GM21825 (cell line): ENCODE measurements around the gene GABRB1.

Source experiments
- ATAC-seq: cut with Tn5 transposase; IDR thresholded peaks from one replicate; pipeline ENCODE4 v1.9.1; 2021; ENCODE audit warnings: mild to moderate bottlenecking, moderate library complexity; ENCODE audit not compliant: unreplicated experiment

Gene GABRB1

GRCh38 chr4:47463235-47463956, 432.0 kb downstream of the GABRB1 start, which contains the start of gene COMMD8:
Gene COMMD8 (minus strand): TSS chr4:47463702. CDS start chr4:47463651, 51 bp downstream.
- peak; percentile 94 for ATAC-seq

GRCh38 chr4:47465004-47465403, 433.6 kb downstream of the GABRB1 start:
- ATAC-seq = peak; percentile 27

GRCh38 chr4:47466056-47466785, 434.9 kb downstream of the GABRB1 start:
- ATAC-seq = no peak

- ATAC-seq = no peak
These were observed 437.5 kb downstream of the GABRB1 start for GRCh38 chr4:47468706-47469365.

GRCh38 chr4:47469951-47470350, 438.6 kb downstream of the GABRB1 start:
- no peak for ATAC-seq

DNA sequence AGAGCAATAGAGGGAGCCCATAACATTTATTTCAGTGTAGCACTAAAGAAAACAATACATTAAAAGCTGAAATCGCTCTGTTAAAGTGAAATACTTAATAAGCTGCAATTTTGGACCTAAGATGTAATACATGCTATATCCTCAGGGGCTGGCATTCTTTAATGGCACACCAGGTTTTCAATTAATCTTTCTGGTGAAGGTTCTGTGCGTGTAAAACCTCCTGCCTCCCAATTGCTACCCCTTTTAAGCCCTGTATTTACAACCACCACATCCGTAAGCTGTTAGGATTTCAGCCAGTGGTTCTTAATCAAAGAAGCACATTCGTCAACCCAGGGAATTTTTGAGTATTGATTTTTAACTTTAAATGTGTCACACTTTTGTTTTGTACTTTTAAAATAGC, 439.7 kb downstream of the GABRB1 start:
- no peak for ATAC-seq

- no peak for ATAC-seq
These were observed 440.2 kb downstream of the GABRB1 start for GRCh38 chr4:47471591-47471990.

DNA sequence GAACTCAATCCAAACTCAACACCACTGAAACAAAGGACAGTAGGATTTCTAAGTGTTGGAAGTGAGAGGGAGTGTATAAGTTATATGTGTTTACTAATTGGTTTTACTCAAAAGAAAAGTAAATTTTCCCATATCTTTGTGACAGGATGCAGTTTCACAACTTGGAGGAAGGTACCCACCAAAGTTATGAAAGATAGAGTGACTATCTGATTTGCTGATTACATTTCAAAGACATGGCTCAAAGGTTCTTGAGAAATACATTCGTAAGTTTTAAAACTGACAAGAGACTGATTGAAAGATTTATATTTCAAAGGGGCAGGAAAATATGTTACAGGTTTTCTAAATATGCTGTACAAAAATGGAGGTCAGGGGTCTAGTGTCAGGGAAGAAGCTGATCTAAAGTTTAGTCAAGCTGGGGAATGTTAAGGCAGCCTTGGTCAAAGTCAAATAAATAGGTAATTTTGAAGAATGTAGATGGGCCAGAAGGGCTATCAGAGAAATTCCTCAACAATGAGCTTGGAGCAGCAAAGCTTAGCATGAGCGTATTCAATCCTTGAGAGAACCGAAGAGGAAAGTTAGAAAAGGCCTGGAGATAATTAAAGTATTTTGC, 441.9 kb downstream of the GABRB1 start:
- no peak for ATAC-seq

GRCh38 chr4:47474799-47475198, 443.4 kb downstream of the GABRB1 start:
- ATAC-seq = no peak

DNA sequence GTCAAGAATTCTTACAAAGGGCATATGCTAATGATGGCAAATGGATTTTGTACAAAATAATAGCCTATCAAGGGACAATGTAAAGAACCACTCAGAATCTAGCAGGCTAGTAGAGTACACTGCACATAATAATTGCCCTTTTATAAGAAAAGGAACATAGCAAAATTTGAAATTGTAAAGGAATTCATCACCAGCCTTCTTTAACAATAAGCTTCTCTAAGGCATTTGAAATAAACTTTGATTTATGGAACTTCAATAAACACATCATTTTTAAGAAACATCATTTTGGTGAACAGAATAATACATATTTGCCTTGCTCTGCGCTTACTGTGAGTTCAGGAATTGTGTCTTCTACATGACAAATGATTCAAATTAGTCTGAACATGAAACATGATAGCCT, 444.0 kb downstream of the GABRB1 start:
- ATAC-seq = no peak
